IMR-90 (cell line): ENCODE results near the gene NEGR1.

ENCODE experiments used
- CEBPB ChIP-seq: IDR thresholded peaks from 2 replicates; pipeline ENCODE4 v1.6.1; 2012; ENCODE audit warnings: low read depth, low read length, improper control_type of control experiment
- MAZ ChIP-seq: IDR thresholded peaks from 2 replicates; pipeline ENCODE4 v1.6.1; 2012; ENCODE audit warnings: low read depth, mild to moderate bottlenecking, low read length, improper control_type of control experiment, moderate library complexity, borderline replicate concordance
- MXI1 ChIP-seq: IDR thresholded peaks from 2 replicates; pipeline ENCODE4 v1.6.1; 2012; ENCODE audit warnings: low read depth, mild to moderate bottlenecking, low read length, moderate library complexity, borderline replicate concordance
- POLR2A ChIP-seq: IDR thresholded peaks from 2 replicates; pipeline ENCODE4 v1.6.1; 2012; ENCODE audit warnings: mild to moderate bottlenecking, low read depth, low read length
- RAD21 ChIP-seq: IDR thresholded peaks from 2 replicates; pipeline ENCODE4 v1.6.1; 2012; ENCODE audit warnings: low read length, improper control_type of control experiment
- RCOR1 ChIP-seq: IDR thresholded peaks from 2 replicates; pipeline ENCODE4 v1.6.1; 2012; ENCODE audit warnings: mild to moderate bottlenecking, low read length, improper control_type of control experiment; ENCODE audit not compliant: insufficient replicate concordance
- SMC3 ChIP-seq: fragments of 150-350 bp; IDR thresholded peaks from 2 replicates; pipeline ENCODE4 v1.6.1; 2016; ENCODE audit warnings: low read depth, mild to moderate bottlenecking, antibody characterized with exemption, low read length, moderate library complexity
- TF ChIP-seq, protein P1 (sequence below): conservative IDR thresholded peaks from 2 replicates; pipeline ENCODE4 v1.5.1; 2012; ENCODE audit warnings: mild to moderate bottlenecking, low read depth, low read length, improper control_type of control experiment

DNA sequence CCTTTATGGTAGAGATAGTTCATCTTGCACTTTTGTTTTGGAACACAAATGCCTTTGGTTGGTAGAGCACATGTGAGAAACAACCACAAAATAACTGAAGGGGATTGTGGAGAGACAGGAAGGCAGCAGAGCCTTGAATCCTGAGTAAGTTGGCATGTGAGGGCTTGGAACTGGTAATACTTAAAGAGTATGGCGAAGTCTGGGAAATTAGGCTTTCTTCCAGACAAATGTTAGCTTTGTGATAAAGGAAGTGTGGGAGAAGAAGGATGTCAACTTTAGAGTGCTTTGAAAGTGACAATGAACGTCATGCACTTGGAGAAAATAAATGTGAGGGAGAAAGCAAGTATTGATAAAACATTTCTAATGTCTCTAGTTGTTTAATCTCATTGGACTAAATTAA lies 725.2 kb downstream of the NEGR1 start:
- no peak for TF ChIP-seq RAD21
- TF ChIP-seq, protein P1, sequence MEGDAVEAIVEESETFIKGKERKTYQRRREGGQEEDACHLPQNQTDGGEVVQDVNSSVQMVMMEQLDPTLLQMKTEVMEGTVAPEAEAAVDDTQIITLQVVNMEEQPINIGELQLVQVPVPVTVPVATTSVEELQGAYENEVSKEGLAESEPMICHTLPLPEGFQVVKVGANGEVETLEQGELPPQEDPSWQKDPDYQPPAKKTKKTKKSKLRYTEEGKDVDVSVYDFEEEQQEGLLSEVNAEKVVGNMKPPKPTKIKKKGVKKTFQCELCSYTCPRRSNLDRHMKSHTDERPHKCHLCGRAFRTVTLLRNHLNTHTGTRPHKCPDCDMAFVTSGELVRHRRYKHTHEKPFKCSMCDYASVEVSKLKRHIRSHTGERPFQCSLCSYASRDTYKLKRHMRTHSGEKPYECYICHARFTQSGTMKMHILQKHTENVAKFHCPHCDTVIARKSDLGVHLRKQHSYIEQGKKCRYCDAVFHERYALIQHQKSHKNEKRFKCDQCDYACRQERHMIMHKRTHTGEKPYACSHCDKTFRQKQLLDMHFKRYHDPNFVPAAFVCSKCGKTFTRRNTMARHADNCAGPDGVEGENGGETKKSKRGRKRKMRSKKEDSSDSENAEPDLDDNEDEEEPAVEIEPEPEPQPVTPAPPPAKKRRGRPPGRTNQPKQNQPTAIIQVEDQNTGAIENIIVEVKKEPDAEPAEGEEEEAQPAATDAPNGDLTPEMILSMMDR: no peak
- no peak for TF ChIP-seq POLR2A
- TF ChIP-seq CEBPB: no peak
- no peak for TF ChIP-seq RCOR1
- TF ChIP-seq SMC3: no peak
- TF ChIP-seq MXI1: no peak
- no peak for TF ChIP-seq MAZ
